Activated T-cell treated with anti-CD3 and anti-CD28 coated beads for 48 hours (primary cell): ENCODE measurements around the gene CD226.
"Not testable (repeated sequence)": the region's sequence is repeated elsewhere in the genome, so short reads cannot be mapped to it uniquely, and the experiment has no call there.

ENCODE experiments used
- DNase-seq: peaks from one replicate; pipeline ENCODE4 v3.0.0-alpha.2; 2020; ENCODE audit warnings: low read depth

The CD226 gene

DNA sequence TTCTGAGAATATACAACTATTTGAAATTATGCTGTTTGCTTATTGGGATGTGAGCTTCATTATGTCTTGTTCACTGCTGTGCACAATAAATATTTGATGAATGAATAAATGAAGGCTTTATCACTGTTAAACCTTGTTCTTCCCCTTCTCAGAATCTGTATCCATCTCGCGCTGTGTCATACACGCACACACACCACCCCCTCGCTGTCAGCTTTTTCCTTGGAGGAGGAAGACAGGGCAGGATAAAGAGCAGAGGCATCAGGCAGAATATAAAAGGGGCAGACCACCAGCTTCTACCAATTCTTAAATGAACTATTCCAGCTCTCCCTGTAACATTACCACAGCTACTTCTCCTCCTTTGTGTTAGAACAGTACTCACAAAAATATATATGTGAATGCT lies 75.0 kb downstream of the CD226 start:
- DNase-seq = no peak

DNA sequence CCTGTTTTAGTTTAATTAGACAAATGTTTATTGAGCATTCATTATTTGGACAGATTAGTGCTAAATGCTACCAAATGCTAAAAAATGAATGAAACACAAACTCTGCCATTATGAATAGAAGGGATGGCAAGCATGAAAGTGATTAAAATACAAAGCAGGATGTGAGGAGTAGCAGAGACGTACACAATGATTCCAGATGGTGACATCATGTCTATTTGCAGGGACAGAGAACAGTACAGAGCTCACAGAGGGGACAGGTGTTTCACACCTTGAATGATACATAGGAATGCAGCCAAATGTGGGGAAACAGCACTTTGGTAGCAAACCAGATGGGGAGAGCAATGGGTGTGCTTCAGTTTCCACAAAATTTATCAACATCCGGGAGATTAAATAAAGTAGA lies 76.3 kb downstream of the CD226 start:
- DNase-seq = no peak

DNA sequence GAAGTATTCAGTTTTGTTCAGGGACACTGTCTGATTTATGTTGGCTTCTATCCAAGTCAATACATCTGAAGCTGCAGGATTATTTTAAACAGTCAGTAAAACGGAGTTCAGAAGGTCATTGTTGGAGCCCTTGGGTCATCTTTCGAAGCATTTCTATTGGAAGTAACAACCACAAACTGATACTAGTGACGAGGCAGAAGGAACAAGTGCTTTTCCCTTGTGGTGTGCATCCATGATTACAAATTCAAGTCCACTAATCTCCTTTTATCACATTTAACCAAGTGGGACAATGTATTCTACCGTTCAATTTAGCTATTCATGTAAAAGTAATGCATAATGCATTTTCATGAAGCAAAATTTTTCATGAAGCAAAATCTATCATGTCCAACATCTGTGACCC lies 76.9 kb downstream of the CD226 start:
- no peak for DNase-seq

DNA sequence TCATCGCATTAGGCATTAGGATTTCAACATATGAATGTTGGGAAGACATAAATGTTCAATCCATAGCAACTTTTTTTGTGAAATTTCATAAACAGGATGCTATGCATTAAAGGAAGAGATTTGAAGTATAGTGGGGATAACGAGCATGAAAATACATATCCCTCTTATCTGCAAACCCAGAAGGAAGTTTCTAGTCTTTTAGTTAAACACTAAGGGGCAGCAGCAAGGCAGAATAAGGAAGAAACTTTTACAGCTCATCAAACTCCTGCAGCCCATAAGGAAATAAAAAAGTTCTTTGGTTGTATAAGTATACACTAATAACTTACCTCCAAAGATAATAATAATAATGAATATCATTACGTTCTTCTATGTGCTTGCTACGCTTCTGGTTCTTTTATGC lies 81.5 kb downstream of the CD226 start:
- no peak for DNase-seq

DNA sequence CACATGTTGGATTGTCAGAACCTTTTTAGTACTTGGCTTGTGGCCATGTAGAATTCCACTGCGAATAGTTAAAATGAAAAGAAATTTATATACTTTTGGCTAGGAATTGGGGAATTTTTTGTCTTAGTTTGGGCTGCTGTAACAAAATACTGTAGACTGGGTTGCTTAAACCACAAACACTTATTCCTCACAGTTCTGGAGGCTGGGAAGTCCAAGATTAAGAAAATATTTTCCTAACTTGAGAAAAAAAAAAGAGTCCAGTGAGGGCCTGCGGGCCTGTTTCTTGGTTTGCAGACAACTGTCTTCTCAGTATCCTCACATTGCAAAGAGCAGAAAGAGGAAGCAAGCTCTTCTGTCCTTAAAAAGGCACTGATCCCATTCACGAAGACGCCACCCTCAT lies 81.9 kb downstream of the CD226 start:
- no peak for DNase-seq

DNA sequence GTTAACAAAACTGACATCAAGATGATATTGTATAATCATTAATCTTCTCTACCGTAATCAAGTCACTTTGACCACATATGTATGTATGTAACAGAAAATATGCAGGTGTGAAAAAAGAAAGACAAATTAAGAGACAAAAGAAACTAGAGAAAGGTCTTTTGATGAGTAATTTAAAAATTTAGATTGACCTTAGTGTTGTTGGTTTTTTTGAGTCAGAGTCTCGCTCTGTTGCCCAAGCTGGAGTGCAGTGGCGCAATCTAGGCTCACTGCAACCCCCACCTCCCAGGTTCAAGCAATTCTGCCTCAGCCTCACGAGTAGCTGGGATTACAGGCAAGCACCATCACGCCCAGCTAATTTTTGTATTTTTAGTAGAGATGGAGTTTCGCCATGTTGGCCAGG lies 82.9 kb downstream of the CD226 start:
- not testable (repeated sequence) for DNase-seq

DNA sequence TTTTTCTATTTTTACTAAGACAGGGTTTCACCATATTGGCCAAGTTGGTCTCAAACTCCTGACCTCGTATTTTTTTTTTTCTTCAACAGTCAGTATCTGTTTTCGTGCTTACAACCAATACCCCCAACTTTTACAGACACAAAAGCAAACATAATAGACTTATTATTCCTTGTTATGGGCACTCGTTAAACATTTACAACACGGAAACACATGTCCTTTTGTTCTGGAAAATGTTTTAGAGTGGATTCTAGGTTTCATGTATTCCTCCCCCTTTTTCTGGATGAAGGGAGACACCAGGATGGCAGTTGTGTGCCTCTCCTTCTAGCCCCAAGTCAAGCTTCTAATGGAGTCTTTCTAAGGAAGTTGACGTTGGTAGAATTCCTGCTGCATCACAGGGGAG lies 88.8 kb downstream of the CD226 start:
- DNase-seq = no peak

DNA sequence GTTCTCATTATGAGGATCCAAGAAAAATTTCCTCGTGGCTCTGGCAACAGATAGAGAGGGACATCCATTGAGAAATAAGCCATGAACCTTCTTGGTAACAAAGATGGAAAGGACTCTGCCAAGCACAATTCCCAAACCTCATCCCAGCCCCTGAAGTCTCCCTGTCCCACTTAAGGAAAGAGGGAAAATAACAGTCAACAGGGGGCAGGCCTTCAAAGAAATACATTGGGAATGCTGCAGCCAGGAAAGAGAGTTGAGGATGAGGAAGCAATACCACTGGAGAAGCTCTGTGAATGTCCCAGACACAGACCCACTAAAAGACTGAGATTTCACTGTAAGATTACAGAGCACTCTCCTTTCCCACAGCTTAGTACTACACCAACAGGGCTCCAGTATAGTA lies 93.2 kb downstream of the CD226 start:
- no peak for DNase-seq

DNA sequence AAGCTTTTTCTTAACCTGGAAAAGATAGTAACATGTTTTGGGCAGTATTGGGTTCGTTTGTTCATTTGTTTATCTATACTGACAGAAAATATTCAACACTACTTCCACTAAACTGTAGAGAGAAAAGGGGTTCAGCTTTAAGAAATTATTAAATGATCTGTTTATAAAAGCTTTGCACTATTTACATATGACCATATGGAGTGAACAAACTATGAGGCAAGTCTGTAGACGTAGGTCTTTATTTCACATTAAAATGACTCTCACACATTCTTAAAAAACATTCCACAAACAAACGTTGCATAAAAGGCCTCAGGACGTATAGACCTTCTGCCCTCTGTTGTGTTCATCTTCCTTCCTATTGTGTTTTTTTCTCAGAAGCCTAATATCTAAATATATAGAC lies 94.6 kb downstream of the CD226 start:
- DNase-seq = no peak

DNA sequence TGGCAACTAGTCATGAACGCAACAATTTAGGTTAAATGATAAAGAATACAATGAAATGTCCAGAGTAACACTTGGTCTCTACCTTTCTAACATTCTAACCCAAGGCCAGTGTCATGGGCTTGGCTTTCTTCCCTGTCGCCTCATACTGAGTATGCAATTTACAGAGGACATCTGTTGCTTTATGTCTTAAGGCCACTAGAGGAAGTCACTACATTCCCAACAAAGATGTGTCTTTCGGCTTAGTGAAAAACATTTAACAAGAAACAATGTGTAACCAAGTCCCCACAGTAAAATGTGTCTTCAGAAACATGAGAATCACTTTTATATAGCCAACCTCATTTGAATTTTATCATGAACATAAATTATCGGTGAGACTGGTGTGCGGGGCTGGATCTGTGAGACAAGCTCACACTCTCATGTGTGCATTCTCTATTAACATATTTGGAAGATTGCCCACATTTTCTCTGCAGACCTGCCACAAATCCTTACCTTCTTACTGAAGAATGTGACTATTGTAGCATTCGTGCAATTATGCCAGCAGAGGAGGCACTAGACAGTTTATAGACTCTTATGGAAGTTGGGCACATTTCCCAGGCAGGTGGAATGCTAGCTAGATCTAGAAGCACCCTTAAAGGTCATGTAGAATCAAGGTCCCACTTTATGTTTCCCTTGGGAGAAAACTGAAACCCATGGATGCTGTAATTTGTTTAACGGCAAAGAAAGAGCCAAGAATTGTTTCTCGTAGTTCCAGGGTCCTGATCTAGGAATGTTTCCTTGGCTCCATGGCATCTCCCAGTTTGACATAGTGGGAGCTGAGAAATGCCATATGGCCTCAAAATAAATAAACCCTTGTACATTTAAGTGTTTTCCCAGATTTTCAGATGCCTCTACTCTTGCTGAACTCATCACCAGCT lies 101.8 kb downstream of the CD226 start:
- no peak for DNase-seq

DNA sequence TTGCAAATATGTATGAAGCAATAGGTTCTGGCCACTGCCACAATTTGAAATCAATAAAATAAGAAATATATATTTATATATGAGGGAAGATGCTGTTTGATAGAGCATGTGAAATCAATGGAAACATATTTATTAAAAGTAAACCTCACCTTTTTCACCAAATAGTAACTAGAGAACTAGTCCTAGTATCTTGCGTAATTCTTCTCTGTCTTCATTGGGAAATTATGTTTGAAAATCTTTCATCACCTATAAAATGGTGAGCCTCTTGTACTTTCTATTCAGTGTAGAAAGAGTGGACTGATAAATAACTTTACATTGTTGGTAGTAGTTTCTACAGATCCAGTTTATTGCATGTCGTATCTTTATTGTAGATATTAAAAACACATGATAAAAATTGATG lies 103.0 kb downstream of the CD226 start:
- no peak for DNase-seq

DNA sequence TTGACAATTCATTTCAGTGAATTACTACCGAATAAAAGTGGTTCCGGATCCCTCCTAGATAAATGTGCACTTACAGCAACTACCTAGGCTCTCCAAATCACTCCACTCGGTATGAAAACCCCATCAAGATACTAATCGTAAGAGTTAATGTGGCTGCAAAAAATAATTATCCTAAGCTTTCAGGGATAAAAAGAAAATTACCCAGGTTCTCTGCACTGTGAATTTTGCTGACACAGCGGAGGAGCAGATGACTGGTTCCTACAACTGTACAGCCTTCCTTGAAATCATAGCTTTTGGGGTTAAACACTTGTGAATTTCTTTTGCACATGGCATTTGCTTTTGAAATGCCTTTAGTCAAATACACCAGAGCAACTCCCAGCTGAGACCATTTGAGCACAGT lies 104.7 kb downstream of the CD226 start:
- no peak for DNase-seq

DNA sequence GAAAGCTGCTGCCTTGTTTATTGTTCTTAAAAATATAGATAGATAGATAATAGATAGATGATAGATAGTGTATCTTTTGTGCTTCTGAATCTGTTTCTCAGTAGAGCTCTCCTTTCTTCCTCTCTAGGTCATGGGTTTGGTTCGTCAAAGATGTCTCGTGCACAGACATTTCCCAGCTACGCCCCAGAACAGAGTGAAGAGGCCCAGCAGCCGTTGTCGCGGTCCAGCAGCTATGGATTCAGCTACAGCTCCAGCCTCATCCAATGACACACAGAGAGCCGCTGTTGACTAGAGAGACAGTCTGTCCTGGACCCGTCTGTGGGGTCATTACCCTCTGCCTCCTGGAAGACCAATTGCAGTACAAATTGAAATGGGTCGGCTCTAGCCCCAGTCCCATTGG lies 106.6 kb downstream of the CD226 start:
- DNase-seq = no peak

DNA sequence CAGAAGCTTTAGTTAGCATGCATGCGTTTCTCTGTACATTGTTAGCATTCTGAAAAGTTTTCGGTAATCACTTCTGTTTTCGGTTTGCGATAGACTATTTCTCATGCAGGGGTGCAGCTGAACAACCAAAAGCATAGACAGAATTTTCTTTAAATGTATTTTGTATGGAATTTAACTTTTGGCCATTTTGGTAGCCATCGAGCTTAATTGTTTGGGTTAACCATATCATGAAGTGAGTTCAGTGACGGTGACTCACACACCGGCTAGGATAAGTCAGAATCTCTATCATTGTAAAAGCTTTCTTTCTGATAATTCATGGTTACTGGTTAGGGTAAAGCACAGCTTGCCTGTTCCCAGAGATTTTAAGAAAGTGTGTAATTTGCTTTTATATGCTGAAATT lies 107.2 kb downstream of the CD226 start:
- no peak for DNase-seq

DNA sequence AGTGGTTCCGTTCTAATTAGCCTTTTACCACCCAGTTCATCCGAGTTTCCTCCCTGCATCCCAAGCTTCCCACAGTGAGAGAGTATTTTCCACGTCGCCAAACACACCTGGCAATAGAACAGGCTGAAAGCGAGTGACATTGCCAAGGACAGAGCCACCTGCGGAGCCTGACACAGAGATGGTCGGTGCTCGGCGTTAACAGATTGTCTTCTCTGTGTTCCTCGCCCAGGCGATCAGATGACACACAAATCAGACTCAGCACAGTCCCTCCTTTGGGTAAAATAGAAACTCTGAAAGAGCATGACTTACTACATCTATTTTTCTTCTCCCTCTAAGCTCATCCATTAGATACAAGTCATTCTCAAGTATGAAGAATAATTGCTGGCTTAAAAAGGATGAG lies 107.7 kb downstream of the CD226 start:
- no peak for DNase-seq

DNA sequence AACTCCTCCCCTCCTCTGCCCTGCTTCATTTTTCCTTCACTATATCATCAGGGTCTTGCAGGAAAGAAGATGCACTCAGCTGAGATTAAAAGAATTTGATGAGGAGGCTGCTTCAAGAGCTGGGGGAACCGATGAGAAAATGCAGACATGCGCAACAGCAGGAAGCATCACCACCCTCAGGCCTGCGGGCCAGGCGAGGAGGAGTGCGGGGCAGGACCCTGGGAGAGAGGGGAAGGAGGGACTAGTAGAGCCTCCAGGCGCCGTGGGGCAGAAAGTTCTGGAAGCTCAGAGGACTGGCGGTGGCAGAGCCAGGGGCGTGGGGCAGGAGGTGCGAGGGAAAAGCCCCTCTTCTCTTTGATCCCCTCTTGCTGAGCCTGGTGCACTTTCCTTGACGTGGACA lies 108.2 kb downstream of the CD226 start:
- DNase-seq = no peak

DNA sequence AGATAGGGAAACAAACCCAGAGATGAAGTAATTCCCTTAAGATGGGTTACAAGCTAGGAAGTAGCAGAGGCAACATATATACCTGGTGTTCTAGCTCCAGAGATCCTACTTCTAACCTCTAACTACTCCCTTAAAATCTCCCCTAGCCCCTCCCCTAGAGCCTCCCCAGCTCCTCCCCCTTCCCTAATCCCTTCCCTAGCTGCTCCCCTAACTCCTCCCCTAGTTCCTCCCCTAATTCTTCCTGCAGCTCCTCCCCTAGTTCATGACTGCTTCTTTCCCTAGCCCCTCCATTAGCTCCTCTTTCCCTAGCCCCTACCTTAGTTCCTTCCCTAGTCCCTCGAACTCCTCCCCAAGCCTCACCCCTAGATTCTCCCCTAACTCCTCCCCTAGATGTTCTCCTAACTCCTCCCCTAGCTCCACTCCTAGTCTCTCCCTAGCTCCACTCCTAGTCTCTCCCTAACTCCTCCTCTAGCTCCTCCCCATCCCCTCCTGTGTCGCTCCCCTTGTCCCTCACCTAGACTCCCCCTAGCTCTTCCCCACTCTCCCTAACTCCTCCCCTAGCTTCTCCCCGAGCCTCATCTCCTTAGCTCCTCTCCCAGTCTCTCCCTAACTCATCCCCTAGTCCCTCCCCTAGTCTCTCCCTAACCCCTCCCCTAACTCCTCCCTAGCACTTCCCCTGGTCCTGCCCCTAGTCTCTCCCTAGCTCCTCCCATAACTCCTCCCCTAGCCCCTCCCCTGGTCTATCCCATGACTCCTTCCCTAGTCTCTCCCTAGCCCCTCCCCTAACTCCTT lies 108.9 kb downstream of the CD226 start:
- DNase-seq = peak; percentile 21

DNA sequence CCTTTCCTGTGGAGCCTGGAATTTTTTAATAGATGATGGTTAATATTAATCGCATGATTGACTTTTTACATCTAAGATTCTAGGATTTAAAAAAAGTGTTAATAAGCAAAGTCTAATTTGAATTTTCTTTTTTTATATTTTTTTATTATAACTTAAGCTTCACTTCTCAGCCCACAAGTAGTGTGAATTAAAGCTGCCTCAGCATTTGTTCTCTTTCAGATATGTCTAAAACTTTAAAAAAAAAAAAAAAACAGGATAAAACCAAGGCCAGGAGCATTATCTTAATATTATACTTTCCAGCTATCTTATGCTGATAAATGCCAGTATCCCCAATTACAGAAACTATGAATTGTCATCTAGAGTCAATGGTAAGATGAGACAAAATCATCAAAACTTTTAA lies 109.7 kb downstream of the CD226 start:
- DNase-seq = no peak

DNA sequence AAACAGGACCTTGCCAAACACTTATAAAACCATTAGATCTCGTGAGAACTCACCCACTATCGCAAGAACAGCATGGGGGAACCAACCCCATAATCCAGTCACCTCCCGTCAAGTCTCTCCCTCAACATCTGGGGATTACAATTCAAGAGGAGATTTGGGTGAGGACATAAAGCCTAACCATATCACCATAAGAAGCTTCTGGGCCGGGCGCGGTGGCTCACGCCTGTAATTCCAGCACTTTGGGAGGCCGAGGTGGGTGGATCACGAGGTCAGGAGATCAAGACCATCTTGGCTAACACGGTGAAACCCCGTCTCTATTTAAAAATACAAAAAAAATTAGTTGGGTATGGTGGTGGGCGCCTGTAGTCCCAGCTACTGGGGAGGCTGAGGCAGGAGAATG lies 112.7 kb downstream of the CD226 start:
- DNase-seq = not testable (repeated sequence)

DNA sequence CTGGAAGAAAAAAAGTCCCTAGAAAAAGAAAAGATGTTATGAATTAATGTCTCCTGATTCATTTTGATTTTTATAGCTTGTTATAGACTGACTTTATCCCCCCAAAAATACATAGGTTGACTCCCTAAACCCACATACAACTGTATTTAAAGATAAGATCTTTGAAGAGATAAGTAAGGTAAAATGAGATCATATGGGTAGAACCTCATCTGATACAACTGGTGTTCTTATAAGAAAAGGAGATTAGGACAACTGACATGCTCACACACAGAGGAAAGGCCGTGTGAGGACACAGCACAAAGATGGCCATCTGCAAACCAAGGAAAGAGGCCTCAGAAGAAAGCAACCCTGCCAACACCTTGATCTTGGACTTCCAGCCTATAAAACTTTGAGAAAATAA lies 117.5 kb downstream of the CD226 start:
- no peak for DNase-seq

DNA sequence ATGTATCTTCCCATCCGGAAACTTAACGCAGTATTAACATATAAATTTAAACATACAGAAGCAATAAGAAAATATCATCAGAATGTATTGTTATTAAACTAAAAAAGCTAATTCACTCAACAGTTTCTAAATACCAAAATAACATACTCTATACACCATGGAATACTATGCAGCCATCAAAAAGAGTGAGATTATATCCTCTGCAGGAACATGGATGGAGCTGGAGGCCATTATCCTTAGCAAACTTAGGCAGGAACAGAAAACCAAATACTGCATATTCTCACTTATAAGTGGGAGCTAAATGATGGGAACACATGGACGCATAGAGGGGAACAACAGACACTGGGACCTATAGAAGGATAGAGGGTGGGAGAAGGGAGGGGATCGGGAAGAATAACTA lies 127.1 kb downstream of the CD226 start:
- no peak for DNase-seq

DNA sequence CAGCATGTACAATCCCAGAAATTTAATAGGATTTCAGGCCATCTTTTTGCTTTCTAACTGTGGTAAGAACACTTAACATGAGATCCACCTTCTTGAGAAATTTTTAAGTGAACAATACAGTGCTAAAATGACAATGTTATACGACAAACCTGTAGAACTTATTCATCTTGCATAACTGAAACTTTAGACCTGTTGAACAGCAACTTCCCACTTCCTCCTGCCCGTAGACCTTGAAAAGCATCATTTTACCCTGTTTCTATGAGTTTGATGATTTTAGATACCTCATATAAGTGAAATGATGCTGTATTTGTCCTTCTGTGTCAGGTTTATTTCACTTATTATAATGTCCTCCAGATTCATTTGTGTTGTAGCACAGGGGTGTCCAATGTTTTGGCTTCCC lies 128.2 kb downstream of the CD226 start:
- no peak for DNase-seq

DNA sequence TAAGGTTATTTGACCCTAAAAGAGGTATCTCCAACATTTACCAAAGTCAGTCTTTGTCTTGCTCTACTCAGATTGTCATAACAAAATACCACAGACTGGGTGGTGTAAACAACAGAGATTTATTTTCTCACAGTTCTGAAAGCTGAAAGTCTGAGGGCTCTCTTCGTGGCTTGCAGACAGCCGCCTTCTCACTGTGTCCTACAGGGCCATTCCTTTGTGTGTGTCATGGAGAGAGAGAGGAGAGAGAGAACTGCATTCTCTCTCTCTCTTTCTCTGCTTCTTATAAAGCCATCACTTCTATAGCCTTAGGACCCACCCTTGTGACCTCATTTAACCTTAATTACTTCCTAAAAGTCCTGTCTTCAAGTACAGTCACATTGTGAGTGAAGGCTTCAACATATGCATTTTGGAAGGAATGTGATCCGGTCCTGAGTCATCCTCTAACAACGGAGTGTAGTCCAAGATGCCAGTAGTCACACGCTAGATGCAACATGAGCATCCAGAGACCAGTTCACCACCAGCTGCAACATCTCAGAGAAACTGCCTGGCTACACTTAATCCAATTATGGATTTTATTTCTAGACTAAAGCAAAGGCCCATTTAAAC lies 130.2 kb downstream of the CD226 start:
- no peak for DNase-seq
